CD4-positive, alpha-beta T cell (primary cell): ENCODE data around the gene PPP1R3G. TPM values are rescaled to one million over a fixed set of nuclear protein-coding genes. Genes with fewer than 3 reads are reported as not detected.

Source experiments
- ATAC-seq: fragments of 200-7000 bp; cut with Tn5 transposase; one replicate; pipeline ENCODE4 v1.10.0; 2022; ENCODE audit warnings: mild to moderate bottlenecking; ENCODE audit not compliant: poor library complexity
- CTCF ChIA-PET: fragments of 350-600 bp; sonication (Branson Sonifier 250); formaldehyde crosslinking; loops from one replicate; lab custom pipeline; 2021; ENCODE audit warnings: antibody characterized with exemption, inconsistent platforms; lab: Charles Lee
- POLR2A ChIA-PET: fragments of 350-600 bp; sonication (Branson Sonifier 250); formaldehyde crosslinking; loops from one replicate; lab custom pipeline; 2021; ENCODE audit warnings: antibody characterized with exemption, inconsistent platforms; lab: Charles Lee
- DNase-seq, 14 experiments: peaks; one replicate each; pipeline ENCODE4 v3.0.0-alpha.2; 2013 to 2020; ENCODE audit warnings: mixed read lengths in 2 of 14
- H3K27ac ChIP-seq, 2 donors: one replicate each; pipeline versions ENCODE4 v1.5.1 to v1.7.0; 2013; ENCODE audit warnings: low read length in 2 of 2, low read depth in 1 of 2, mild to moderate bottlenecking in 1 of 2
- H3K27me3 ChIP-seq, 2 experiments: 1 replicate in 1 of 2; 2 replicates in 1 of 2; pipeline versions ENCODE4 v1.6.1 to v1.7.0; 2013; ENCODE audit warnings: low read length in 2 of 2, control low read depth in 1 of 2, mild to moderate bottlenecking in 1 of 2, moderate library complexity in 1 of 2; ENCODE audit not compliant: insufficient read depth in 2 of 2, control insufficient read depth in 1 of 2
- H3K36me3 ChIP-seq: one replicate; pipeline ENCODE4 v1.6.1; 2013; ENCODE audit warnings: low read length, control low read depth; ENCODE audit not compliant: insufficient read depth
- H3K4me1 ChIP-seq: one replicate; pipeline ENCODE4 v1.6.1; 2013; ENCODE audit warnings: low read length, control low read depth; ENCODE audit not compliant: insufficient read depth
- H3K4me3 ChIP-seq: one replicate; pipeline ENCODE4 v1.5.1; 2013; ENCODE audit warnings: mild to moderate bottlenecking, low read length, moderate library complexity
- H3K9me3 ChIP-seq, 2 experiments: 1 replicate in 1 of 2; 2 replicates in 1 of 2; pipeline versions ENCODE4 v1.6.1 to v1.7.0; 2013; ENCODE audit warnings: low read length in 2 of 2, mild to moderate bottlenecking in 2 of 2, control low read depth in 1 of 2, moderate library complexity in 1 of 2; ENCODE audit not compliant: control insufficient read depth in 1 of 2, insufficient read depth in 1 of 2
- H3K27ac Mint-ChIP-seq: one replicate; pipeline ENCODE4 v1.8.0; 2020; ENCODE audit warnings: mixed read lengths
- H3K27me3 Mint-ChIP-seq: one replicate; pipeline ENCODE4 v1.8.0; 2021; ENCODE audit warnings: mixed read lengths
- H3K36me3 Mint-ChIP-seq: one replicate; pipeline ENCODE4 v1.8.0; 2021; ENCODE audit warnings: low read depth, mixed read lengths
- H3K4me1 Mint-ChIP-seq: one replicate; pipeline ENCODE4 v1.8.0; 2021; ENCODE audit warnings: low read depth, mixed read lengths
- H3K4me3 Mint-ChIP-seq: one replicate; pipeline ENCODE4 v1.8.0; 2020; ENCODE audit warnings: mild to moderate bottlenecking, mixed read lengths
- H3K9me3 Mint-ChIP-seq: one replicate; pipeline ENCODE4 v1.8.0; 2020; ENCODE audit warnings: mixed read lengths
- intact Hi-C, 2 experiments: fragments of 100-400 bp; cut with DNase I in 1 of 2; cut with micrococcal nuclease in 1 of 2; formaldehyde crosslinking; loops; one replicate each; pipeline versions ENCODE4 v1.15.1 to v1.9.0; 2023 to 2025; cut with DNase I, micrococcal nuclease
- polyA plus RNA-seq, 2 donors: library from polyadenylated mRNA; unstranded; fragments of 120-200 nt; gene quantifications; one replicate each; pipeline ENCODE4 v1.2.1, GENCODE V29; 2013
- total RNA-seq, 174 experiments: library from RNA in 2 of 174; stranded (reverse) in 2 of 174; gene quantifications; one replicate each; pipeline ENCODE4 v1.2.3 and lab custom pipeline; 2021 to 2026
- TF ChIP-seq, protein P1 (sequence below): fragments of 200-600 bp; IDR thresholded peaks from one replicate; pipeline ENCODE4 v1.8.0; 2022; ENCODE audit warnings: antibody characterized with exemption, mild to moderate bottlenecking

The PPP1R3G gene
- total RNA-seq (not detected), total RNA-seq (lab: John Stamatoyannopoulos, UW) (0 to 0.32 (median 0) reads per million in 172 experiments)
- polyA plus RNA-seq (2013, experiment 1 of 2), result 0.11 TPM
- polyA plus RNA-seq (2013, experiment 2 of 2), result 0.05 TPM

- H3K4me1 ChIP-seq, result peaks cover 10% of the 10 kb centered on the region
- peaks cover 29 to 65% of the 10 kb centered on the region in 2 experiments for H3K27me3 ChIP-seq
- ChIA-PET CTCF (no interaction called here), POLR2A (no interaction called here)
- Mint-ChIP-seq H3K27ac (no peak within 1 kb of the TSS), H3K4me1 (no peaks in the 10 kb centered on the region), H3K36me3 (no peaks in the 10 kb centered on the region), H3K4me3 (no peak within 1 kb of the TSS), H3K27me3 (peaks cover 55% of the 10 kb centered on the region), H3K9me3 (no peaks in the 10 kb centered on the region)
- intact Hi-C loops, result no loop called here
- no peaks in the 10 kb centered on the region for H3K36me3 ChIP-seq
- peaks cover 0 to 12% of the 10 kb centered on the region in 2 experiments for H3K9me3 ChIP-seq
- H3K4me3 ChIP-seq, result peak within 1 kb of the TSS; percentile 12
- TF ChIP-seq, protein P1, sequence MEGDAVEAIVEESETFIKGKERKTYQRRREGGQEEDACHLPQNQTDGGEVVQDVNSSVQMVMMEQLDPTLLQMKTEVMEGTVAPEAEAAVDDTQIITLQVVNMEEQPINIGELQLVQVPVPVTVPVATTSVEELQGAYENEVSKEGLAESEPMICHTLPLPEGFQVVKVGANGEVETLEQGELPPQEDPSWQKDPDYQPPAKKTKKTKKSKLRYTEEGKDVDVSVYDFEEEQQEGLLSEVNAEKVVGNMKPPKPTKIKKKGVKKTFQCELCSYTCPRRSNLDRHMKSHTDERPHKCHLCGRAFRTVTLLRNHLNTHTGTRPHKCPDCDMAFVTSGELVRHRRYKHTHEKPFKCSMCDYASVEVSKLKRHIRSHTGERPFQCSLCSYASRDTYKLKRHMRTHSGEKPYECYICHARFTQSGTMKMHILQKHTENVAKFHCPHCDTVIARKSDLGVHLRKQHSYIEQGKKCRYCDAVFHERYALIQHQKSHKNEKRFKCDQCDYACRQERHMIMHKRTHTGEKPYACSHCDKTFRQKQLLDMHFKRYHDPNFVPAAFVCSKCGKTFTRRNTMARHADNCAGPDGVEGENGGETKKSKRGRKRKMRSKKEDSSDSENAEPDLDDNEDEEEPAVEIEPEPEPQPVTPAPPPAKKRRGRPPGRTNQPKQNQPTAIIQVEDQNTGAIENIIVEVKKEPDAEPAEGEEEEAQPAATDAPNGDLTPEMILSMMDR, result no peak
- H3K27ac ChIP-seq, result no peak within 1 kb of the TSS
- DNase-seq (peak in 2 of 14 experiments; percentile 33 to 37), ATAC-seq (no peak)
Observed at GRCh38 chr6:5084781-5085647, at the start of gene PPP1R3G. Gene PPP1R3G (plus strand): TSS chr6:5085341. CDS start chr6:5085486, 145 bp downstream.

- Histone ChIP-seq H3K9me3 (peaks cover 0 to 4% of the 10 kb centered on the region in 2 experiments), H3K27ac (no peak overlapping the region), H3K27me3 (no peaks in the 10 kb centered on the region), H3K4me1 (no peaks in the 10 kb centered on the region), H3K4me3 (no peak overlapping the region), H3K36me3 (no peaks in the 10 kb centered on the region)
- POLR2A ChIA-PET, result no interaction called here
- H3K9me3 Mint-ChIP-seq, result no peaks in the 10 kb centered on the region
- intact Hi-C loops, result no loop called here
- H3K4me1 Mint-ChIP-seq, result peaks cover 4% of the 10 kb centered on the region
- no peaks in the 10 kb centered on the region for H3K27me3 Mint-ChIP-seq
- H3K27ac Mint-ChIP-seq, result no peak overlapping the region
- no peak for ATAC-seq
- H3K4me3 Mint-ChIP-seq, result no peak overlapping the region
- TF ChIP-seq, protein P1, result no peak
- H3K36me3 Mint-ChIP-seq, result no peaks in the 10 kb centered on the region
- CTCF ChIA-PET, result no interaction called here
- DNase-seq, result peak in 1 of 14 experiments; percentile 24
Observed at GRCh38 chr6:5036269-5036668, 48.9 kb upstream of the PPP1R3G start.

DNA sequence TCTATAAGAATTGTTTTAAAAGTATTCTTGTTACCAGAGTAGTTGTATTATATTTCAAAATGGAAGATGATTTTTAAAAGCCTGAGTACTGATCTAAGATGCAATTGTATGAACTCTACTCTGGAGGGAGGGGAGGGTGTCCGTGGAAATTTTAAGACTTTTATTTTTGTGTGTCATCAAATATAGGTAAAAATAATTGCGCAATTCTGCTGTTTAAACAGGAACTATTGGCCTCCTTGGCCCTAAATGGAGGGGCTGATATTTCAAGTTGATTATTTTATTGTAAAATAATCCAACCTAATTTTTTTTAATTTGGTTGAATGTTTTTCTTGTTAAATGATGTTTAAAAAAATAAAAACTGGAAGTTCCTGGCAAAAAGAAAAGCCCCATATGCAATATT lies 43.2 kb upstream of the PPP1R3G start:
- Histone ChIP-seq H3K4me1 (no peaks in the 10 kb centered on the region), H3K4me3 (no peak overlapping the region), H3K27me3 (no peaks in the 10 kb centered on the region), H3K36me3 (no peaks in the 10 kb centered on the region), H3K27ac (no peak overlapping the region), H3K9me3 (peaks cover 0 to 5% of the 10 kb centered on the region in 2 experiments)
- H3K27ac Mint-ChIP-seq, result no peak overlapping the region
- no peaks in the 10 kb centered on the region for H3K4me1 Mint-ChIP-seq
- CTCF ChIA-PET, result no interaction called here
- TF ChIP-seq, protein P1, result no peak
- no peak for DNase-seq
- POLR2A ChIA-PET, result no interaction called here
- no peaks in the 10 kb centered on the region for H3K27me3 Mint-ChIP-seq
- H3K4me3 Mint-ChIP-seq, result no peak overlapping the region
- ATAC-seq, result no peak
- H3K36me3 Mint-ChIP-seq, result peaks cover 32% of the 10 kb centered on the region
- intact Hi-C loops, result no loop called here
- no peaks in the 10 kb centered on the region for H3K9me3 Mint-ChIP-seq
